ENCODE data around the gene SLC6A19. TPM values are rescaled to one million over a fixed set of nuclear protein-coding genes. Genes with fewer than 3 reads are reported as not detected.

Gene SLC6A19
- polyA plus RNA-seq, 1 of the 3 experiments (the other 2 are of a cell fraction) = not detected

- no peak for TF ChIP-seq IRF3 (IDR thresholded peaks at IDR 0.05; ENCODE audit: low read depth, low read length)
- TF ChIP-seq TEAD4 (IDR thresholded peaks at IDR 0.05; ENCODE audit: borderline replicate concordance, insufficient read depth) = no peak
- TF ChIP-seq NFIC (IDR thresholded peaks at IDR 0.05; ENCODE audit: borderline replicate concordance) = no peak
- TF ChIP-seq USF2 (IDR thresholded peaks at IDR 0.05; ENCODE audit: borderline replicate concordance, low read depth, low read length) = no peak
- TF ChIP-seq RAD21 (IDR thresholded peaks at IDR 0.05; ENCODE audit: low read length) = no peak
- no peak for TF ChIP-seq GABPA (IDR thresholded peaks at IDR 0.05; ENCODE audit: low read depth)
- no peak for TF ChIP-seq RCOR1 (IDR thresholded peaks at IDR 0.05; ENCODE audit: low read length)
- no peak for TF ChIP-seq GATA2 (CRISPR knock-in tag; IDR thresholded peaks at IDR 0.05)
- no peak for TF ChIP-seq FOXM1 (IDR thresholded peaks at IDR 0.05; ENCODE audit: low read depth)
- TF ChIP-seq MXI1 (IDR thresholded peaks at IDR 0.05; ENCODE audit: low read depth, low read length) = no peak
- no peak for TF ChIP-seq EP300 (IDR thresholded peaks at IDR 0.05; ENCODE audit: borderline replicate concordance in 1 of 2, low read depth in 1 of 2, low read length in 1 of 2)
- TF ChIP-seq SMC3 (IDR thresholded peaks at IDR 0.05; ENCODE audit: low read depth, low read length) = no peak
- H3K9me2 ChIP-seq = no peaks in the 10 kb centered on the region
- H3K36me3 ChIP-seq (replicated peaks in 1 of 2; ENCODE audit: control insufficient read depth in 1 of 2, insufficient read depth in 2 of 2, low read length in 1 of 2) = no peaks in the 10 kb centered on the region
- H2AFZ ChIP-seq (ENCODE audit: low read depth) = no peak overlapping the region
- H3F3A ChIP-seq (replicated peaks; ENCODE audit: insufficient read depth) = no peaks in the 10 kb centered on the region
- H3K9ac ChIP-seq = no peak overlapping the region
- no peaks in the 10 kb centered on the region; the same call in 1 of the 2 replicates for H3K27me3 ChIP-seq (ENCODE audit: insufficient read depth)
- H3K4me3 ChIP-seq (ENCODE audit: low read depth in 2 of 2, low read length in 1 of 2) = no peak overlapping the region
- no peaks in the 10 kb centered on the region for H3K79me2 ChIP-seq (ENCODE audit: insufficient read depth)
- no peak for DNase-seq
- 74% methylated on average over 11 of the region's 21 CpGs for WGBS (ENCODE audit: low lambda C conversion rate)
- H4K20me1 ChIP-seq (ENCODE audit: insufficient read depth) = no peaks in the 10 kb centered on the region
- ChIA-PET CTCF (no interaction called here), POLR2A (no interaction called here)
- H3K4me1 ChIP-seq (ENCODE audit: control insufficient read depth in 1 of 2, insufficient read depth in 2 of 2, low read depth in 1 of 2, low read length in 1 of 2) = no peaks in the 10 kb centered on the region
- no peaks in the 10 kb centered on the region for H3K9me3 ChIP-seq
- H3K27ac ChIP-seq (ENCODE audit: low read depth in 2 of 2, low read length in 1 of 2) = no peak overlapping the region
- H3K4me2 ChIP-seq = no peak overlapping the region
Observed at GRCh38 chr5:1272201-1272600, 70.8 kb downstream of the SLC6A19 start.

GRCh38 chr5:1273745-1274144, 72.3 kb downstream of the SLC6A19 start:
- WGBS (ENCODE audit: low lambda C conversion rate) = 86% methylated on average over 13 of the region's 20 CpGs
- TF ChIP-seq EZH2phosphoT487 (IDR thresholded peaks at IDR 0.05; ENCODE audit: borderline replicate concordance, low read depth) = no peak
- TF ChIP-seq FOXJ3 (CRISPR knock-in tag; IDR thresholded peaks at IDR 0.05) = no peak
- TF ChIP-seq USF2 (IDR thresholded peaks at IDR 0.05; ENCODE audit: borderline replicate concordance, low read depth, low read length) = no peak
- H3K4me1 ChIP-seq (ENCODE audit: control insufficient read depth in 1 of 2, insufficient read depth in 2 of 2, low read depth in 1 of 2, low read length in 1 of 2) = no peaks in the 10 kb centered on the region
- H3K4me2 ChIP-seq = no peak overlapping the region
- H3K27me3 ChIP-seq (ENCODE audit: insufficient read depth) = no peaks in the 10 kb centered on the region; the same call in 1 of the 2 replicates
- no peak overlapping the region for H3K9ac ChIP-seq
- no peaks in the 10 kb centered on the region for H3K79me2 ChIP-seq (ENCODE audit: insufficient read depth)
- H3K9me2 ChIP-seq = no peaks in the 10 kb centered on the region
- DNase-seq = no peak
- no peak overlapping the region for H2AFZ ChIP-seq (ENCODE audit: low read depth)
- H3K9me3 ChIP-seq = no peaks in the 10 kb centered on the region
- no peak overlapping the region for H3K4me3 ChIP-seq (ENCODE audit: low read depth in 2 of 2, low read length in 1 of 2)
- no peaks in the 10 kb centered on the region for H4K20me1 ChIP-seq (ENCODE audit: insufficient read depth)
- ChIA-PET CTCF (no interaction called here), POLR2A (no interaction called here)
- no peaks in the 10 kb centered on the region for H3F3A ChIP-seq (replicated peaks; ENCODE audit: insufficient read depth)
- H3K36me3 ChIP-seq (replicated peaks in 1 of 2; ENCODE audit: control insufficient read depth in 1 of 2, insufficient read depth in 2 of 2, low read length in 1 of 2) = no peaks in the 10 kb centered on the region
- H3K27ac ChIP-seq (ENCODE audit: low read depth in 2 of 2, low read length in 1 of 2) = no peak overlapping the region

Data from SK-N-SH (cell line).